Stomach (tissue), 4 donors: ENCODE results near the gene C7orf57.

Source experiments
- EP300 ChIP-seq: sonication (generic); formaldehyde crosslinking; IDR thresholded peaks from one replicate; pipeline ENCODE4 v1.6.1; 2017; ENCODE audit warnings: antibody characterized with exemption
- POLR2A ChIP-seq, 4 donors: fragments of 450-650 bp; IDR thresholded peaks; one replicate each; pipeline ENCODE4 v1.6.1; 2016; ENCODE audit warnings: antibody characterized with exemption in 4 of 4, control low read depth in 2 of 4, mild to moderate bottlenecking in 1 of 4, moderate library complexity in 1 of 4
- POLR2AphosphoS5 ChIP-seq, 3 donors: sonication (generic); formaldehyde crosslinking; IDR thresholded peaks; one replicate each; pipeline ENCODE4 v1.6.1; 2016; ENCODE audit warnings: antibody characterized with exemption in 3 of 3
- TF ChIP-seq, protein P1 (sequence below), 7 experiments: fragments of 450-650 bp in 4 of 7; fragments of 200-600 bp in 3 of 7; sonication (generic) in 3 of 7; IDR thresholded peaks; one replicate each; pipeline ENCODE4 v1.5.1; 2016 to 2019; ENCODE audit warnings: antibody characterized with exemption in 7 of 7, control low read depth in 2 of 7, mild to moderate bottlenecking in 1 of 7

DNA sequence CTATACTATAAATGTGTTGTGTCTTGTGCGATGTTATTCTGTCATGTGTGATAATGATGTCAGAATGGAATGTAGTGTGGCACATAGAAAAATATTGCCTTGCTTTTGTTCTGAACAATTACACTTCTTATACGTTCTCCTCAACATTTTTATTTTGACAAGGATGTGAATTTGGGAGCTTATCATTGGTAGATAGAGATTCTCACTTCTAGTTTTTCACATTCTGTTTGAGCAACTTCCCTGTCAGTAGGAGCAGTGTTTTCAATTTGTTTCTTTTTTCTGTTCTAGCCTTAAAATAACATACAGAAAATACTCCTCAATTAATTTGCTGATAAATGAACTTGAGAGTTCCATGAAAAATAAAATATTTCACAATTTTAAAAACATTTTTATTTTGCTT lies 24.0 kb upstream of the C7orf57 start:
- TF ChIP-seq POLR2AphosphoS5 (IDR thresholded peaks at IDR 0.05) (no peak), POLR2A (IDR thresholded peaks at IDR 0.05) (no peak), EP300 (no peak)
- TF ChIP-seq, protein P1, sequence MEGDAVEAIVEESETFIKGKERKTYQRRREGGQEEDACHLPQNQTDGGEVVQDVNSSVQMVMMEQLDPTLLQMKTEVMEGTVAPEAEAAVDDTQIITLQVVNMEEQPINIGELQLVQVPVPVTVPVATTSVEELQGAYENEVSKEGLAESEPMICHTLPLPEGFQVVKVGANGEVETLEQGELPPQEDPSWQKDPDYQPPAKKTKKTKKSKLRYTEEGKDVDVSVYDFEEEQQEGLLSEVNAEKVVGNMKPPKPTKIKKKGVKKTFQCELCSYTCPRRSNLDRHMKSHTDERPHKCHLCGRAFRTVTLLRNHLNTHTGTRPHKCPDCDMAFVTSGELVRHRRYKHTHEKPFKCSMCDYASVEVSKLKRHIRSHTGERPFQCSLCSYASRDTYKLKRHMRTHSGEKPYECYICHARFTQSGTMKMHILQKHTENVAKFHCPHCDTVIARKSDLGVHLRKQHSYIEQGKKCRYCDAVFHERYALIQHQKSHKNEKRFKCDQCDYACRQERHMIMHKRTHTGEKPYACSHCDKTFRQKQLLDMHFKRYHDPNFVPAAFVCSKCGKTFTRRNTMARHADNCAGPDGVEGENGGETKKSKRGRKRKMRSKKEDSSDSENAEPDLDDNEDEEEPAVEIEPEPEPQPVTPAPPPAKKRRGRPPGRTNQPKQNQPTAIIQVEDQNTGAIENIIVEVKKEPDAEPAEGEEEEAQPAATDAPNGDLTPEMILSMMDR (IDR thresholded peaks at IDR 0.05): no peak
